Measurements from ENCODE around the gene EVI5. TPM values are rescaled to one million over a fixed set of nuclear protein-coding genes. Genes with fewer than 3 reads are reported as not detected.

Gene EVI5
- 20.7 and 25.7 TPM in 2 replicates for total RNA-seq (2014; rRNA removed; shearing (Covaris generic))
- 17.0 and 21.9 TPM in 2 replicates for polyA plus RNA-seq (2015; cell fraction: cytosol; rRNA removed)
- 7.6 and 8.2 TPM in 2 replicates for polyA plus RNA-seq (2015; cell fraction: nucleus; rRNA removed)

DNA sequence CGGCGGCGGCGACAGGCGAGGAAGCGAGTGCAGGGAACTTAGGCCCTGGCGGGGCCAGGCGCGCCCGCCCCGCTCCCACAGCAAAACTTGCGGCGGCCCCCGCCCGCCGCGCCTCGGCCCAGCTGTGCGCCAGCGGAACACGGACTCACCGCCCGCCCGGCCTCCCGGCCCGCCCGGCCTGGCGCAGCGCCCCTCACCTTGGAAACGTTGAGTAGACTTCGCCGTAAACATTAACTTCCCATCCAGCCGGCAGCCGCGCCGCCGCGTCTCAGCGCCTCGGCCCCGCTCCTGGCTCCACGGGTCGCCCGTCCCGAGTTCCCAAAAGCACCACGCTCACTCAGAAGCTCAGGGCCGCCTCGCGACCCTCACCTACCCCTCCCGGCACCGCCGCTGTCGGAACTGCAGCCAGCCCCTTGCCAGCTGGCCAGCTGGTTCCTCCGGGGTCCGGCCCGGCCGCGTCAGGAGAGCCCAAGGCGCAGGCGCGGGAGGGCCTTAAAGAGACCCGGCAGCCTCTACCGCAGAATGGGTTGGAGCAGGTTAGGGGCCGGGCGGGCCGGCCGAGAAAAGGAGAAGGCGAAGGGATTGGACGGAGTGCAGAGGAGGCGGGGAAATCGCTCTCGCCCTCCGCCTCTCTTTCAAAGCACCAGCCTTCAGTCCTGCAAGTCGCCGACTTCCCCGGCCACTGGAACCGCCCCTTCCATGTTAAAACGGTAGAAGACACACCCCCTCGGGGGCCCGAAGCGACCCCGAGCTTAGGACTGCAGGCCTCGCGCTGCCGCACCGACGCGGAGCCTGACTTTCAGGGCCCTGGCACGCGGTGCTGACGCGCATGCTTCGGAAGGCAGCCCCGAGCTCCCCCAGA is at the start of gene EVI5:
TSS of gene EVI5 (minus strand) at position 470 of the 862 bp plus-strand sequence. CDS start 48,562 bp downstream, outside the sequence.
- in situ Hi-C loops (cut with HindIII; ENCODE audit: low pct_unique_long_range_greater_than_20kb, low sequenced_read_pairs) = no loop called here
- DNase-seq (ENCODE audit: low read depth, low spot score) = peak; percentile 95

DNA sequence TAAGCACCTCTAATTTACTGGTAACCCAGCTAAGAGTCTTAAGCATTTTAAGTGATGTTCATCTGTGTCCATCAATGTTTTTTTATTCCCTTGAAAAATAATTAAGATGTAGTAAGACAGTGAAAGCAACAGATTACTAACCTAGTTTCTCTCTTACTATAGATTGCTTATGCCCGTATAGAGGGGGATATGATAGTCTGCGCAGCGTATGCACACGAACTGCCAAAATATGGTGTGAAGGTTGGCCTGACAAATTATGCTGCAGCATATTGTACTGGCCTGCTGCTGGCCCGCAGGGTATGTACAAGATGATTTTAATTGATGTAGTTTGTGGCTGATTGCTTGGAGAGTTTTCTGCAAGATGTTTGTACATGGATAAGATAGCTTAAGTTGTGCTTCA is 49.7 kb upstream of the EVI5 start:
- in situ Hi-C loops (cut with HindIII; ENCODE audit: low pct_unique_long_range_greater_than_20kb, low sequenced_read_pairs) = no loop called here
- no peak for DNase-seq (ENCODE audit: low read depth, low spot score)

- in situ Hi-C loops (cut with HindIII; ENCODE audit: low pct_unique_long_range_greater_than_20kb, low sequenced_read_pairs) = no loop called here
- no peak for DNase-seq (ENCODE audit: low read depth, low spot score)
Observed at GRCh38 chr1:92833840-92834239, 48.9 kb upstream of the EVI5 start.

- DNase-seq (ENCODE audit: low read depth, low spot score) = no peak
- in situ Hi-C loops (cut with HindIII; ENCODE audit: low pct_unique_long_range_greater_than_20kb, low sequenced_read_pairs) = no loop called here
Observed at GRCh38 chr1:92832537-92833114, 47.7 kb upstream of the EVI5 start.

GRCh38 chr1:92831762-92832536 is 47.0 kb upstream of the EVI5 start, which contains the start of gene RPL5:
RPL5 (plus strand) TSS chr1:92832040; CDS start chr1:92832115, 75 bp downstream.
- in situ Hi-C loops (cut with HindIII; ENCODE audit: low pct_unique_long_range_greater_than_20kb, low sequenced_read_pairs) = no loop called here
- DNase-seq (ENCODE audit: low read depth, low spot score) = peak; percentile 97

- DNase-seq (ENCODE audit: low read depth, low spot score) = no peak
- in situ Hi-C loops (cut with HindIII; ENCODE audit: low pct_unique_long_range_greater_than_20kb, low sequenced_read_pairs) = no loop called here
Observed at GRCh38 chr1:92831368-92831761, 46.5 kb upstream of the EVI5 start.

- DNase-seq (ENCODE audit: low read depth, low spot score) = no peak
- in situ Hi-C loops (cut with HindIII; ENCODE audit: low pct_unique_long_range_greater_than_20kb, low sequenced_read_pairs) = no loop called here
Observed at GRCh38 chr1:92826792-92827191, 41.9 kb upstream of the EVI5 start.

DNA sequence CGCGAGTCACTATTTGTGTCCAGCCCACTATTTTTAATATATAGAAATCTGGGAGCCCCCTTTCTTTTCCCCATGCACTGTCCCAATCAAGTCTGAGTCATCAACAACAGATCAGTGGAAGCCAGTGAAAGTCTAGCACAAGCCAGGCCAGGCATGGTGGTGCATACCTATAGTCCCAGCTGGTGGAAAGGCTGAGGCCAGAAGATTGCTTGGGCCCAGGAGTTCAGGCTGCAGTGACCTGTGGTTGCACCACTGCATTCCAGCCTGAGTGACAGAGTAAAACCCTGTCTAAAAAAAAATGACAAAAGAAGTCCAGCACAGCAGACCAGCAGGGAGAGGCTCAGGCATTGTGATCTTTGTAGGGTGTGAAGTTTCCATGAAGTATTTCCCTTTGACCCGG is 38.0 kb upstream of the EVI5 start:
- DNase-seq (ENCODE audit: low read depth, low spot score) = no peak
- in situ Hi-C loops (cut with HindIII; ENCODE audit: low pct_unique_long_range_greater_than_20kb, low sequenced_read_pairs) = no loop called here

DNA sequence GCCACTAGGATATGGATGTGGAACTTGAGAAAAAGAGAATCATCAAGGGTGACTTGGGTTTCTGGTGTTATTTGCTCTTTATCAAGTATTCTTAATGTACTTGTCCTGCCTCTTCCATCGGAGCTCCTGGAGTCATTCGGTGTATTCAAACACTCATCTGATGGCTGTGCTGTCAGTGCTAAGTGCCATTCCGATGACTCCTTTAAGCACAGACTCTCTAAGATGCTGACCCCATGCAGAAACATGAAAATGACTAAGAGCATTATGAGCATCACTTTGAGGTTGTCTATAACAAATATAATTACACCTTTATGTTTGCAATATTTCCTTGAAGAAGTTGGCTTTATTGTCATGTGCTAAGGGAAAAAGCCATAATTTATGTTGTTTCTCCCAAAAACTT is 35.6 kb upstream of the EVI5 start:
- in situ Hi-C loops (cut with HindIII; ENCODE audit: low pct_unique_long_range_greater_than_20kb, low sequenced_read_pairs) = no loop called here
- DNase-seq (ENCODE audit: low read depth, low spot score) = no peak

- in situ Hi-C loops (cut with HindIII; ENCODE audit: low pct_unique_long_range_greater_than_20kb, low sequenced_read_pairs) = no loop called here
- no peak for DNase-seq (ENCODE audit: low read depth, low spot score)
Observed at GRCh38 chr1:92820024-92820423, 35.1 kb upstream of the EVI5 start.

DNA sequence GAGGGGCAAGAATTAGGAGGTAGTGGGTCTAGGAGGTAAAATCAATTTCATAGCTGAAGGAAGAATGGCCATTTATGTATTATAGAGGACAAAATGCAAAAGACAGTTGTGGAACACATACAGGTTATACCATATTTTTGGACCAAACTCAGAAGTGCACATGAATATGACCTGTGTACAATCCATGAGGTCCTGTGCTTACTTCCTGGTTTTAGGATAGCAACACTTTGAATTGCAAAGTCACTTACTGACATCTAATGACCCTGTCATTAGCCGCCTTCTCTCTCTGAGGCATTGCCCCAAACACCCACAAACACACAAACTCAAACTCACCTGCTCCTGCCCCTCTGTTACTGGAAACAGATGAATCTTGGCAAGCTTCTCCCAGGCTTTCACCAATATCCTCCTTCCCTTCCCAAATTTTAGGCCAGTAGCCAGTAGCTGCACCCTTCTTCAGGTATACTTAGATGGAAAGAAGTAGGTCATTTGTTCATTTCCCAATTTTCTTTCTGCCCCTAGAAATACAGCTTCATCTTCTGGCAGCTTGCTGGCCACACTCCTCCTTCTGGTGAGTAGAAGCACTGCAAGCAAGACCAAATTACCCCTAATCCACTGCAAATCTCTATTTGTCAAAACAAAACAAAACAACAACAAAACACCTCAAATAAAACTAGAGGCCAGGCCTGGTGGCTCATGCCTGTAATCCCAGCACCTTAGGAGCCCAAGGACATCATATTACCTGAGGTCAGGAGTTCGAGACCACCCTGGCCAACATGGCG is 33.3 kb upstream of the EVI5 start:
- peak; percentile 61 for DNase-seq (ENCODE audit: low read depth, low spot score)
- in situ Hi-C loops (cut with HindIII; ENCODE audit: low pct_unique_long_range_greater_than_20kb, low sequenced_read_pairs) = no loop called here

DNA sequence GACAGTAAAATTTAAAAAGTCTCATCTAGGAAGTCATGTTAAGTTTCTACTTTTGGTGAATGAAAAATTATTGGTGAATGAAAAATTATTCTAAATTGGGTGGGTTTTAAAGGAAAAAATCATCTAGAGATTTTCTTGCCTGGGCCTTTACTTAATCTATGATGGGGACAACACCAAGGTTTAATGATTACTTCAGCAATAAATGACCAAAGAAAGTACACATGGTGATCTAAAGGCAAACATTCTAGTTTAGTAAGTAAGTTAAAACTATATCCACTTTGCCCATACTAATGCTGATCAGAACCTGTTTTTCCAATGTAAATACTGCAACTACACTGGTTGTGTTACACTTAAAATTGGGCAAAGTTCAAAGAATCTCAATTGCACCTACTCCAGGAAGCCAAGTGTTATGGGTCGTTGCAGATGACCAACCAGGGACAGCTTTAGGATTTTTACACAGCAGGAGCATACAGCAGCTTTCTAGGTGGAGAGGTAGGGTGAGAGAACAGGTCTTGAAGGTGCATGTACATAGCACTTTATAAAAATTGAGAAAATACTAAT is 32.3 kb upstream of the EVI5 start:
- in situ Hi-C loops (cut with HindIII; ENCODE audit: low pct_unique_long_range_greater_than_20kb, low sequenced_read_pairs) = no loop called here
- DNase-seq (ENCODE audit: low read depth, low spot score) = no peak

DNA sequence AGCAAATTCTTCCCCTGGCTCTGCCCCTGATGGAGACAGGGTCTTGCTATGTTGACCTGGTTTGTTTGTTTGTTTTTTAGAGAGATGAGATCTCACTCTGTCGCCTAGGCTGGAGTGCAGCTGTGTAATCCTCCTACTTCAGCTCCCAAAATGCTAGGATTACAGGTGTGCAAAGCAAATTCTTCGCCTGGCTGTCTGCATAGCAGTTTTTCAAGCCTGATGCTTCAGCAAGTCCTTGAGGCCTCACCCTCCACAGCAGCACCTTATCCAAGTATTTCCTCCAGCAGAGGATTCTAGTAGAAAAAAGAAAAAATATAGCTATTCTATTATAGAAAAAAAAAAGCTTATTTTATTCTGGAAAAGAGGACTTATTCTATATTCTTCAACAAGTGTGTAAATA is 31.8 kb upstream of the EVI5 start:
- no peak for DNase-seq (ENCODE audit: low read depth, low spot score)
- in situ Hi-C loops (cut with HindIII; ENCODE audit: low pct_unique_long_range_greater_than_20kb, low sequenced_read_pairs) = no loop called here

- in situ Hi-C loops (cut with HindIII; ENCODE audit: low pct_unique_long_range_greater_than_20kb, low sequenced_read_pairs) = no loop called here
- no peak for DNase-seq (ENCODE audit: low read depth, low spot score)
Observed at GRCh38 chr1:92808381-92808780, 23.5 kb upstream of the EVI5 start.

- in situ Hi-C loops (cut with HindIII; ENCODE audit: low pct_unique_long_range_greater_than_20kb, low sequenced_read_pairs) = no loop called here
- no peak for DNase-seq (ENCODE audit: low read depth, low spot score)
Observed at GRCh38 chr1:92805216-92805615, 20.3 kb upstream of the EVI5 start.

GRCh38 chr1:92804721-92805201 is 19.9 kb upstream of the EVI5 start:
- in situ Hi-C loops (cut with HindIII; ENCODE audit: low pct_unique_long_range_greater_than_20kb, low sequenced_read_pairs) = no loop called here
- peak; percentile 96 for DNase-seq (ENCODE audit: low read depth, low spot score)

Measured in SK-MEL-5 (cell line).